Panc1 (cell line): ENCODE measurements around the gene PSIP1. TPM values are rescaled to one million over a fixed set of nuclear protein-coding genes. Genes with fewer than 3 reads are reported as not detected.

ENCODE experiments used
- ATAC-seq: fragments of 200-7000 bp; cut with Tn5 transposase; 2 replicates; pipeline ENCODE4 v1.9.1; 2020; ENCODE audit warnings: mild to moderate bottlenecking, moderate library complexity
- BruUV-seq: library from RNA; stranded (reverse); fragments of 400-500 nt; replicated peaks from 2 replicates; lab custom pipeline; 2021; lab: Mats Ljungman, UMichigan
- CTCF ChIA-PET: fragments of 300-600 bp; sonication (Branson Sonifier 250); formaldehyde crosslinking; loops from one replicate; lab custom pipeline; 2022; ENCODE audit warnings: antibody characterized with exemption; lab: Charles Lee
- POLR2A ChIA-PET: fragments of 300-600 bp; sonication (Branson Sonifier 250); formaldehyde crosslinking; loops from one replicate; lab custom pipeline; 2022; ENCODE audit warnings: antibody characterized with exemption; lab: Charles Lee
- DNase-seq: peaks from one replicate; pipeline ENCODE4 v3.0.0-alpha.2; 2010; ENCODE audit warnings: low read depth, low spot score
- H3K27ac ChIP-seq: 2 replicates; pipeline ENCODE4 v1.5.1; 2011; ENCODE audit warnings: mild to moderate bottlenecking, low read length, inconsistent platforms
- H3K27me3 ChIP-seq: fragments of 200-500 bp; sonication (Bioruptor generic); 2 replicates; pipeline ENCODE4 v1.6.0; 2014; ENCODE audit warnings: low read length, inconsistent platforms; ENCODE audit not compliant: control insufficient read depth, insufficient read depth
- H3K36me3 ChIP-seq: fragments of 200-500 bp; sonication (Bioruptor generic); 2 replicates; pipeline ENCODE4 v1.5.1; 2014; ENCODE audit warnings: inconsistent platforms, mild to moderate bottlenecking, low read length, moderate library complexity; ENCODE audit not compliant: control insufficient read depth, insufficient read depth
- H3K4me1 ChIP-seq: 2 replicates; pipeline ENCODE4 v1.5.1; 2011; ENCODE audit warnings: inconsistent platforms, mild to moderate bottlenecking, low read length, moderate library complexity; ENCODE audit not compliant: control insufficient read depth, insufficient read depth
- H3K4me3 ChIP-seq, 2 experiments: 2 replicates each; pipeline ENCODE4 v1.5.1; 2011 to 2012; ENCODE audit warnings: low read depth in 2 of 2, low read length in 2 of 2, mild to moderate bottlenecking in 2 of 2, inconsistent platforms in 1 of 2, moderate library complexity in 1 of 2
- H3K9me3 ChIP-seq: fragments of 200-500 bp; sonication (Bioruptor generic); 2 replicates; pipeline ENCODE4 v1.5.1; 2014; ENCODE audit warnings: low read depth, mild to moderate bottlenecking, inconsistent platforms, low read length, moderate library complexity; ENCODE audit not compliant: control insufficient read depth, insufficient read depth
- POLR2AphosphoS5 ChIP-seq: IDR thresholded peaks from 2 replicates; pipeline ENCODE4 v1.6.1; 2012; ENCODE audit warnings: mild to moderate bottlenecking, low read depth, low read length, moderate library complexity
- REST ChIP-seq, 2 experiments: IDR thresholded peaks; 2 replicates each; pipeline ENCODE4 v1.6.1; 2011 to 2012; ENCODE audit warnings: low read depth in 2 of 2, control low read depth in 1 of 2, low read length in 1 of 2, mild to moderate bottlenecking in 1 of 2, moderate library complexity in 1 of 2; ENCODE audit not compliant: insufficient read depth in 1 of 2
- SIN3A ChIP-seq: IDR thresholded peaks from 2 replicates; pipeline ENCODE4 v1.6.1; 2012; ENCODE audit warnings: low read depth, mild to moderate bottlenecking, low read length, moderate library complexity, borderline replicate concordance; ENCODE audit not compliant: insufficient read depth
- TCF7L2 ChIP-seq: IDR thresholded peaks from 2 replicates; pipeline ENCODE4 v1.6.1; 2011; ENCODE audit warnings: mild to moderate bottlenecking, low read depth, low read length, inconsistent platforms
- in situ Hi-C: cut with HindIII; loops from 2 replicates; pipeline ENCODE4 v1.10.0; 2016; ENCODE audit warnings: low sequenced_read_pairs, low pct_unique_long_range_greater_than_20kb
- intact Hi-C: fragments of 100-400 bp; cut with micrococcal nuclease; formaldehyde crosslinking; loops from one replicate; pipeline ENCODE4 v1.10.0; 2022; ENCODE audit not compliant: unreplicated experiment
- total RNA-seq: library from RNA; stranded (reverse); gene quantifications from one replicate; pipeline ENCODE4 v1.2.1, GENCODE V29; 2021; ENCODE audit not compliant: unreplicated experiment
- TF ChIP-seq, protein P1 (sequence below): fragments of 450-650 bp; IDR thresholded peaks from 2 replicates; pipeline ENCODE4 v1.5.1; 2017; ENCODE audit warnings: mild to moderate bottlenecking

The PSIP1 gene
- total RNA-seq, 1 experiment from 2014 or later: 30.4 TPM

DNA sequence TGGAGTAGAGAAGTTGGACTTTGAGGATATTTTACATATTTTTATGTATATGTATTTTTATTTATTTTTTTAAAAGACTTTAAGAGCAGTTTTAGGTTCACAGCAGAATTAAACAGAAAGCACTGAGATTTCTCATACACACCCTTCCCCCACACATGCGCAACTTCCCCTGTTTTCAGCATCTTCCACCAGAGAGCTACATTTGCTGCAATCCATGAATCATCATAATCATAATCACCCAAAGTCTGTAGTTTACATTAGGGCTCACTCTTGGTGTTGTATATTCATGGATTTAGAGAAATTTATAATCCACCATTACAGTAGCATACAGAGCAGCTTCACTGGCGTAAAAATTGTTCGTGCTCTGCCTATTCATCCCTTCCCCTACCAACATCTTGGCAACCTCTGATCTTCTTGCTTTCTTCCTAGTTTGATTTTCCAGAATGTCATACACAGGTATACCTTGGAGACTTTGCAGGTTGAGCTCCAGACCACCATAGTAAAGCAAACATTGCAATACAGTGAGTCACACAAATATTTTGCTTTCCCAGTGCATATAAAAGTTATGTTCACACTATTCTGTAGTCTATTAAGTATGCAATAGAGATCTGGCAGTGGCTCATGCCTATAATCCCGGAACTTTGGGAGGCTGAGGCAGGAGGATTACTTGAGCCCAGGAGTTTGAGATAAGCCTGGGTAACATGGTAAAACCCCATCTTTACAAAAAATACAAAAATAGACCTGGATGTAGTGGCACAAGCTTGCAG is 32.5 kb upstream of the PSIP1 start:
- intact Hi-C loops: no loop called here
- Histone ChIP-seq H3K4me1 (no peaks in the 10 kb centered on the region), H3K27me3 (no peaks in the 10 kb centered on the region), H3K4me3 (no peak overlapping the region), H3K9me3 (no peaks in the 10 kb centered on the region), H3K36me3 (no peaks in the 10 kb centered on the region), H3K27ac (no peak overlapping the region)
- DNase-seq (no peak), ATAC-seq (peak; percentile 71; the same call in 1 of the 2 replicates)
- ChIA-PET POLR2A (no interaction called here), CTCF (no interaction called here)
- BruUV-seq: no TSS peak
- in situ Hi-C loops: no loop called here
- TF ChIP-seq SIN3A: no peak
- TF ChIP-seq, protein P1, sequence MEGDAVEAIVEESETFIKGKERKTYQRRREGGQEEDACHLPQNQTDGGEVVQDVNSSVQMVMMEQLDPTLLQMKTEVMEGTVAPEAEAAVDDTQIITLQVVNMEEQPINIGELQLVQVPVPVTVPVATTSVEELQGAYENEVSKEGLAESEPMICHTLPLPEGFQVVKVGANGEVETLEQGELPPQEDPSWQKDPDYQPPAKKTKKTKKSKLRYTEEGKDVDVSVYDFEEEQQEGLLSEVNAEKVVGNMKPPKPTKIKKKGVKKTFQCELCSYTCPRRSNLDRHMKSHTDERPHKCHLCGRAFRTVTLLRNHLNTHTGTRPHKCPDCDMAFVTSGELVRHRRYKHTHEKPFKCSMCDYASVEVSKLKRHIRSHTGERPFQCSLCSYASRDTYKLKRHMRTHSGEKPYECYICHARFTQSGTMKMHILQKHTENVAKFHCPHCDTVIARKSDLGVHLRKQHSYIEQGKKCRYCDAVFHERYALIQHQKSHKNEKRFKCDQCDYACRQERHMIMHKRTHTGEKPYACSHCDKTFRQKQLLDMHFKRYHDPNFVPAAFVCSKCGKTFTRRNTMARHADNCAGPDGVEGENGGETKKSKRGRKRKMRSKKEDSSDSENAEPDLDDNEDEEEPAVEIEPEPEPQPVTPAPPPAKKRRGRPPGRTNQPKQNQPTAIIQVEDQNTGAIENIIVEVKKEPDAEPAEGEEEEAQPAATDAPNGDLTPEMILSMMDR: no peak
- no peak for TF ChIP-seq POLR2AphosphoS5

DNA sequence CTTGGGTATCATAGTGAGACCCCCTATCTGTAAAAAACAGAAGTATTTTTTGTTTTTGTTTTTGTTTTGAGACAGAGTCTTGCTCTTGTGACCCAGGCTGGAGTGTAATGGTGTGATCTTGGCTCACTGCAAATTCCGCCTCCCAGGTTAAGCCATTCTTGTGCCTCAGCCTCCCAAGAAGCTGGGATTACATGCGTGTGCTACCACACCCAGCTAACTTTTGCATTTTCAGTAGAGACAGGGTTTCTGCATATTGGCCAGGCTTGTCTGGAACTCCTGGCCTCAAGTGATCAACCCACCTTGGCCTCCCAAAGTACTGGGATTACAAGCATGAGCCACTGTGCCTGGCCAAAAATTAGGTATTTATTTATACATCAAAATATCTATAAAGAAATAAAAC is 31.9 kb upstream of the PSIP1 start:
- intact Hi-C loops (no loop called here), in situ Hi-C loops (no loop called here)
- ATAC-seq (no peak), DNase-seq (no peak)
- Histone ChIP-seq H3K9me3 (no peaks in the 10 kb centered on the region), H3K4me3 (no peak overlapping the region), H3K36me3 (no peaks in the 10 kb centered on the region), H3K4me1 (no peaks in the 10 kb centered on the region), H3K27ac (no peak overlapping the region), H3K27me3 (no peaks in the 10 kb centered on the region)
- ChIA-PET POLR2A (no interaction called here), CTCF (no interaction called here)
- BruUV-seq: no TSS peak
- TF ChIP-seq REST (IDR thresholded peaks at IDR 0.05; ENCODE audit: insufficient read depth in 1 of 2, low read depth in 2 of 2, low read length in 1 of 2) (no peak), TCF7L2 (no peak), SIN3A (no peak), POLR2AphosphoS5 (no peak)
- TF ChIP-seq, protein P1: no peak
